Midbrain (tissue), 1 donor: ENCODE results near the gene GATA6.

Experiments
- DNase-seq: peaks from one replicate; lab custom pipeline; 2025; lab: John Stamatoyannopoulos, UW

The GATA6 gene

GRCh38 chr18:22243513-22243912 lies 74.1 kb downstream of the GATA6 start:
- no peak for DNase-seq

DNA sequence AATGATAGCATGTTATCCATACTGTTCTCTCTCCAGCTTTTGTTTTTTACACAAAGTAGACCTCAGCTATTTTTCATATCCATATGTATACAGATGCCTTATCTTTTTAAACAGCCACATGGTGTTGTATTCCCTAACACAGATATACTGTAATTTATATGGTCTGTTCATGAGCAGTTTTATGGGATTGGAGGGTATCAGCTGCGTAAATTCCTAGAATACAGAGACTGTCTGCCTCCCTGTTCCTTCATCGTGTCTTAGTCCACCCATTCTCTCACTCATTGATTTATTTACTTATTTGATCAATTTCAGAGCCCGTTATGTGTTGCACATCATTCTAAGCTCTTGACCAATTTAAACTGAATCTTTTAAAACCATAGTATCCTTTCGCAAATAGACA lies 80.6 kb downstream of the GATA6 start:
- DNase-seq, result no peak

GRCh38 chr18:22250591-22250996 lies 81.2 kb downstream of the GATA6 start:
- no peak for DNase-seq
